HEK293 (cell line): ENCODE data around the gene PXYLP1.

ENCODE experiments used
- CTCF ChIA-PET: fragments of 350-600 bp; formaldehyde crosslinking; extraction: SDS; loops from one replicate; lab custom pipeline; 2021; ENCODE audit warnings: antibody characterized with exemption; lab: Yijun Ruan, JAX
- POLR2A ChIA-PET: fragments of 300-600 bp; formaldehyde crosslinking; extraction: SDS; loops from one replicate; lab custom pipeline; 2020; ENCODE audit warnings: antibody characterized with exemption, inconsistent platforms; lab: Yijun Ruan, JAX
- H3K27ac ChIP-seq: fragments of 200-500 bp; sonication (Bioruptor generic); 2 replicates; pipeline ENCODE4 v1.5.1; 2014; ENCODE audit warnings: low read depth, low read length, control low read depth, inconsistent platforms; ENCODE audit errors: extremely low read depth
- H3K36me3 ChIP-seq, 2 experiments: fragments of 200-500 bp in 1 of 2; sonication (Bioruptor generic) in 1 of 2; 1 replicate in 1 of 2; 2 replicates in 1 of 2; pipeline ENCODE4 v1.5.1; 2014 to 2017; ENCODE audit warnings: inconsistent platforms in 2 of 2, low read length in 2 of 2; ENCODE audit not compliant: control insufficient read depth in 2 of 2, insufficient read depth in 1 of 2
- H3K4me1 ChIP-seq: fragments of 200-500 bp; sonication (Bioruptor generic); 2 replicates; pipeline ENCODE4 v1.5.1; 2014; ENCODE audit warnings: mild to moderate bottlenecking, low read length, inconsistent platforms; ENCODE audit not compliant: control insufficient read depth, insufficient read depth
- H3K4me3 ChIP-seq: 2 replicates; pipeline ENCODE4 v1.5.1; 2011; ENCODE audit warnings: low read depth, mild to moderate bottlenecking, control low read depth, low read length, moderate library complexity
- H3K9me3 ChIP-seq: fragments of 200-500 bp; sonication (Bioruptor generic); 2 replicates; pipeline ENCODE4 v1.5.1; 2014; ENCODE audit warnings: low read depth, low read length, inconsistent platforms; ENCODE audit not compliant: control insufficient read depth, insufficient read depth
- AEBP2 ChIP-seq: fragments of 450-650 bp; formaldehyde crosslinking; IDR thresholded peaks from 2 replicates; pipeline ENCODE4 v1.5.1; 2016; ENCODE audit warnings: missing biosample characterization, missing genetic modification characterization, borderline replicate concordance
- MYNN ChIP-seq: fragments of 450-650 bp; formaldehyde crosslinking; IDR thresholded peaks from 2 replicates; pipeline ENCODE4 v1.5.1; 2016; ENCODE audit warnings: missing biosample characterization, missing genetic modification characterization, borderline replicate concordance
- PATZ1 ChIP-seq: fragments of 450-650 bp; formaldehyde crosslinking; IDR thresholded peaks from 2 replicates; pipeline ENCODE4 v1.5.1; 2016; ENCODE audit warnings: missing biosample characterization, missing genetic modification characterization
- TRIM28 ChIP-seq: IDR thresholded peaks from 2 replicates; pipeline ENCODE4 v1.6.1; 2011; ENCODE audit warnings: low read length, control low read depth, borderline replicate concordance
- ZNF114 ChIP-seq: fragments of 450-650 bp; formaldehyde crosslinking; IDR thresholded peaks from 2 replicates; pipeline ENCODE4 v1.5.0; 2017; ENCODE audit warnings: missing biosample characterization, missing genetic modification characterization
- ZNF121 ChIP-seq: fragments of 450-650 bp; formaldehyde crosslinking; IDR thresholded peaks from 2 replicates; pipeline ENCODE4 v1.5.1; 2016; ENCODE audit warnings: missing biosample characterization, missing genetic modification characterization
- ZNF155 ChIP-seq: fragments of 450-650 bp; formaldehyde crosslinking; IDR thresholded peaks from 2 replicates; pipeline ENCODE4 v1.5.1; 2016; ENCODE audit warnings: missing biosample characterization, missing genetic modification characterization
- ZNF19 ChIP-seq: fragments of 450-650 bp; formaldehyde crosslinking; IDR thresholded peaks from 2 replicates; pipeline ENCODE4; 2016; ENCODE audit warnings: missing biosample characterization, missing genetic modification characterization, low read depth
- ZNF2 ChIP-seq: fragments of 450-650 bp; formaldehyde crosslinking; IDR thresholded peaks from 2 replicates; pipeline ENCODE4 v1.5.1; 2016; ENCODE audit warnings: missing biosample characterization, missing genetic modification characterization
- ZNF248 ChIP-seq: fragments of 450-650 bp; formaldehyde crosslinking; IDR thresholded peaks from 2 replicates; pipeline ENCODE4 v1.5.1; 2017; ENCODE audit warnings: missing biosample characterization, missing genetic modification characterization
- ZNF311 ChIP-seq: fragments of 450-650 bp; formaldehyde crosslinking; IDR thresholded peaks from 2 replicates; pipeline ENCODE4 v1.5.1; 2017; ENCODE audit warnings: missing biosample characterization, missing genetic modification characterization, borderline replicate concordance
- ZNF341 ChIP-seq: fragments of 450-650 bp; formaldehyde crosslinking; IDR thresholded peaks from 2 replicates; pipeline ENCODE4; 2016; ENCODE audit warnings: low read depth, missing biosample characterization, missing genetic modification characterization
- ZNF350 ChIP-seq: fragments of 450-650 bp; formaldehyde crosslinking; IDR thresholded peaks from 2 replicates; pipeline ENCODE4 v1.5.0; 2017; ENCODE audit warnings: missing biosample characterization, mild to moderate bottlenecking, missing genetic modification characterization
- ZNF513 ChIP-seq: fragments of 450-650 bp; IDR thresholded peaks from 2 replicates; pipeline ENCODE4 v1.5.1; 2018; ENCODE audit warnings: missing biosample characterization, missing genetic modification characterization
- ZNF529 ChIP-seq: fragments of 450-650 bp; formaldehyde crosslinking; IDR thresholded peaks from 2 replicates; pipeline ENCODE4 v1.5.1; 2017; ENCODE audit warnings: missing genetic modification characterization, missing biosample characterization; ENCODE audit not compliant: insufficient replicate concordance
- ZNF548 ChIP-seq: fragments of 450-650 bp; formaldehyde crosslinking; IDR thresholded peaks from 2 replicates; pipeline ENCODE4 v1.5.1; 2016; ENCODE audit warnings: missing biosample characterization, missing genetic modification characterization
- ZNF555 ChIP-seq: fragments of 450-650 bp; formaldehyde crosslinking; conservative IDR thresholded peaks from 2 replicates; pipeline ENCODE4 v1.5.1; 2017; ENCODE audit warnings: missing biosample characterization, mild to moderate bottlenecking, missing genetic modification characterization, inconsistent platforms
- ZNF843 ChIP-seq: fragments of 450-650 bp; formaldehyde crosslinking; IDR thresholded peaks from 2 replicates; pipeline ENCODE4 v1.5.1; 2016; ENCODE audit warnings: missing biosample characterization, missing genetic modification characterization
- TF ChIP-seq, protein P1 (sequence below): fragments of 450-650 bp; formaldehyde crosslinking; IDR thresholded peaks from 2 replicates; pipeline ENCODE4; 2016; ENCODE audit warnings: missing biosample characterization, missing genetic modification characterization
- TF ChIP-seq, protein P2 (sequence below): fragments of 450-650 bp; formaldehyde crosslinking; IDR thresholded peaks from 2 replicates; pipeline ENCODE4 v1.5.1; 2016; ENCODE audit warnings: missing biosample characterization, missing genetic modification characterization

PXYLP1 gene

DNA sequence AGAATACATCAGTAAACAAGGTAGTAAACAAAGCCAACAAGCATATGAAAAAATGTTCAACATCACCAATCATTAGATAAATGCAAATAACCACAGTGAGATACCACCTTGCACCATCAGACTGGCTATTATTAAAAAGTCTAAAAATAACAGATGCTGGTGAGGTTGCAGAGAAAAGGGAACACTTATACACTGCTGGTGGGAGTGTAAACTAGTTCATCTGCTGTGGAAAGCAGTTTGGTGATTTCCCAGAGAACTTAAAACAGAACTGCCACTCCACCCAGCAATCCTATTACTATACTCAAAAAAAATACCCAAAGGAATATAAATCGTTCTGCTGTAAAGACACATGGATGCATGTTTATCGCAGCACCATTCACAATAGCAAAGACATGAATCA, 106.4 kb downstream of the PXYLP1 start:
- ChIA-PET CTCF (interaction anchor here (0.8 to 1.8 kb wide), 3 partner anchors 34 to 223 kb away, joined by 3 to 4 read pairs (median 3); no protein-coding TSS in a partner anchor), POLR2A (no interaction called here)
- no peak overlapping the region for H3K27ac ChIP-seq
- no peaks in the 10 kb centered on the region for H3K9me3 ChIP-seq
- TF ChIP-seq ZNF555 (tag by site-specific recombination) (no peak), ZNF114 (no peak), ZNF513 (tag by site-specific recombination) (no peak), ZNF341 (tag by site-specific recombination) (no peak), PATZ1 (no peak), AEBP2 (tag by site-specific recombination) (no peak), ZNF155 (no peak), ZNF548 (tag by site-specific recombination) (no peak)
- TF ChIP-seq, protein P1, sequence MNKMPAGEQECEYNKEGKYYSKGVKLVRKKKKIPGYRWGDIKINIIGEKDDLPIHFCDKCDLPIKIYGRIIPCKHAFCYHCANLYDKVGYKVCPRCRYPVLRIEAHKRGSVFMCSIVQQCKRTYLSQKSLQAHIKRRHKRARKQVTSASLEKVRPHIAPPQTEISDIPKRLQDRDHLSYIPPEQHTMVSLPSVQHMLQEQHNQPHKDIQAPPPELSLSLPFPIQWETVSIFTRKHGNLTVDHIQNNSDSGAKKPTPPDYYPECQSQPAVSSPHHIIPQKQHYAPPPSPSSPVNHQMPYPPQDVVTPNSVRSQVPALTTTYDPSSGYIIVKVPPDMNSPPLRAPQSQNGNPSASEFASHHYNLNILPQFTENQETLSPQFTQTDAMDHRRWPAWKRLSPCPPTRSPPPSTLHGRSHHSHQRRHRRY (tag by site-specific recombination), result no peak
- H3K4me3 ChIP-seq, result no peak overlapping the region
- H3K4me1 ChIP-seq, result no peaks in the 10 kb centered on the region
- no peaks in the 10 kb centered on the region for H3K36me3 ChIP-seq

DNA sequence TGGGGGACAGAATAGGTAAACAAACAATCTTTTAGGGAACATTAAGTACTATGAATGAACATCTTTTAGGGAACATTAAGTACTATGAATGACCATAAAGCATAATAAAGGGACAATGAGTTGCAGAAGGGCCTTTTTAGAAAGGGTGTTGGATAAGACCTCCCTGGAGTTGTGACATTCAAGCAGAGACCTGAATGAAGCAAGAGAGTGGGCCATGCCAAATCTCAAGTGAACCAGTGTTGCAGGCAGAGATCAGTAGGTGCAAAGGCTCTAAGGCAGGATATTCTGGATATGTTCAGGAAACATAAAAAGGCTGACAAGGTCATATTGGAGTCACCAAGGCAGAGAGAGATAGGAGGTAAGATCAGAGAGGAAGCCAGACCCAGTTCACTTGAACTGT, 107.3 kb downstream of the PXYLP1 start:
- H3K4me3 ChIP-seq, result no peak overlapping the region
- POLR2A ChIA-PET, result no interaction called here
- H3K36me3 ChIP-seq, result no peaks in the 10 kb centered on the region
- H3K9me3 ChIP-seq, result no peaks in the 10 kb centered on the region
- H3K4me1 ChIP-seq, result no peaks in the 10 kb centered on the region
- TF ChIP-seq ZNF843 (no peak), ZNF248 (no peak), ZNF529 (no peak), ZNF19 (tag by site-specific recombination) (no peak), ZNF2 (no peak), ZNF311 (tag by site-specific recombination) (no peak), TRIM28 (no peak), ZNF350 (tag by site-specific recombination) (no peak), MYNN (tag by site-specific recombination) (no peak), ZNF121 (tag by site-specific recombination) (no peak)
- TF ChIP-seq, protein P2, sequence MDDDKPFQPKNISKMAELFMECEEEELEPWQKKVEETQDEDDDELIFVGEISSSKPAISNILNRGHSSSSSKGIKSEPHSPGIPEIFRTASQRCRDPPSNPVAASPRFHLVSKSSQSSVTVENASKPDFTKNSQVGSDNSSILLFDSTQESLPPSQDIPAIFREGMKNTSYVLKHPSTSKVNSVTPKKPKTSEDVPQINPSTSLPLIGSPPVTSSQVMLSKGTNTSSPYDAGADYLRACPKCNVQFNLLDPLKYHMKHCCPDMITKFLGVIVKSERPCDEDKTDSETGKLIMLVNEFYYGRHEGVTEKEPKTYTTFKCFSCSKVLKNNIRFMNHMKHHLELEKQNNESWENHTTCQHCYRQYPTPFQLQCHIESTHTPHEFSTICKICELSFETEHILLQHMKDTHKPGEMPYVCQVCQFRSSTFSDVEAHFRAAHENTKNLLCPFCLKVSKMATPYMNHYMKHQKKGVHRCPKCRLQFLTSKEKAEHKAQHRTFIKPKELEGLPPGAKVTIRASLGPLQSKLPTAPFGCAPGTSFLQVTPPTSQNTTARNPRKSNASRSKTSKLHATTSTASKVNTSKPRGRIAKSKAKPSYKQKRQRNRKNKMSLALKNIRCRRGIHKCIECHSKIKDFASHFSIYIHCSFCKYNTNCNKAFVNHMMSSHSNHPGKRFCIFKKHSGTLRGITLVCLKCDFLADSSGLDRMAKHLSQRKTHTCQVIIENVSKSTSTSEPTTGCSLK (tag by site-specific recombination), result no peak
- H3K27ac ChIP-seq, result no peak overlapping the region
- CTCF ChIA-PET, result no interaction called here
